K562 (cell line): ENCODE results near the gene FNBP1. TPM values are rescaled to one million over a fixed set of nuclear protein-coding genes. Genes with fewer than 3 reads are reported as not detected.

ENCODE experiments used
- BRD9 ChIP-seq: fragments of 450-650 bp; IDR thresholded peaks from 2 replicates; pipeline ENCODE4 v1.6.1; 2018; ENCODE audit warnings: low read depth; ENCODE audit not compliant: partially characterized antibody
- CBX3 ChIP-seq, 2 experiments: IDR thresholded peaks; 1 replicate in 1 of 2; 2 replicates in 1 of 2; pipeline ENCODE4 v1.6.1; 2012; ENCODE audit warnings: inconsistent platforms in 2 of 2, low read length in 2 of 2, borderline replicate concordance in 1 of 2, control low read depth in 1 of 2
- HDAC1 ChIP-seq, 2 experiments: fragments of 450-650 bp; IDR thresholded peaks; 2 replicates each; pipeline ENCODE4 v1.6.1; 2016 to 2017; ENCODE audit warnings: inconsistent platforms in 1 of 2, mild to moderate bottlenecking in 1 of 2, moderate library complexity in 1 of 2
- MAZ ChIP-seq, 2 experiments: fragments of 450-650 bp in 1 of 2; sonication (generic) in 1 of 2; formaldehyde crosslinking; IDR thresholded peaks in 1 of 2; conservative IDR thresholded peaks in 1 of 2; 2 replicates each; pipeline versions ENCODE4 v1.4.0 to v1.5.0; 2020; ENCODE audit warnings: mild to moderate bottlenecking in 1 of 2, missing genetic modification reagents in 1 of 2
- MYNN ChIP-seq, 2 experiments: sonication (generic); formaldehyde crosslinking in 1 of 2; IDR thresholded peaks; 2 replicates each; pipeline versions ENCODE4 v1.5.0 to v1.6.1; 2016 to 2020; ENCODE audit warnings: antibody characterized with exemption in 1 of 2, missing genetic modification reagents in 1 of 2
- RBFOX2 ChIP-seq: fragments of 200-400 bp; formaldehyde crosslinking; IDR thresholded peaks from 2 replicates; pipeline ENCODE4 v1.6.1; 2017; ENCODE audit warnings: low read depth, mild to moderate bottlenecking, low read length, moderate library complexity
- RFX7 ChIP-seq: fragments of 250-450 bp; sonication (Bioruptor Pico); IDR thresholded peaks from 2 replicates; pipeline ENCODE4 v1.5.1; 2021; ENCODE audit warnings: mild to moderate bottlenecking
- SMAD3 ChIP-seq: fragments of 450-650 bp; formaldehyde crosslinking; conservative IDR thresholded peaks from 2 replicates; pipeline ENCODE4 v1.4.0; 2020; ENCODE audit warnings: mild to moderate bottlenecking
- SMARCA4 ChIP-seq: fragments of 450-650 bp; IDR thresholded peaks from 2 replicates; pipeline ENCODE4 v1.6.1; 2016
- SRF ChIP-seq, 2 experiments: fragments of 250-450, 450-650 bp in 1 of 2; sonication (Bioruptor Pico) in 1 of 2; sonication (generic) in 1 of 2; formaldehyde crosslinking; IDR thresholded peaks; 2 replicates each; pipeline versions ENCODE4 v1.5.0 to v1.5.1; 2020 to 2022; ENCODE audit warnings: mild to moderate bottlenecking in 1 of 2, missing genetic modification reagents in 1 of 2
- TAF1 ChIP-seq: IDR thresholded peaks from 2 replicates; pipeline ENCODE4 v1.6.1; 2011; ENCODE audit warnings: mild to moderate bottlenecking, low read length, moderate library complexity; ENCODE audit not compliant: insufficient read depth, control insufficient read depth, severe bottlenecking; ENCODE audit errors: extremely low read depth
- TCF7L2 ChIP-seq: fragments of 150-350 bp; IDR thresholded peaks from 2 replicates; pipeline ENCODE4 v1.6.1; 2016; ENCODE audit warnings: low read depth, mild to moderate bottlenecking, low read length, moderate library complexity
- ZNF263 ChIP-seq: sonication (generic); formaldehyde crosslinking; IDR thresholded peaks from 2 replicates; pipeline ENCODE4 v1.8.0; 2022; ENCODE audit warnings: mild to moderate bottlenecking, missing genetic modification reagents, borderline replicate concordance
- polyA plus RNA-seq, 8 experiments: library from polyadenylated mRNA; depleted of rRNA in 4 of 8; stranded (reverse) in 5 of 8; unstranded in 3 of 8; fragments of >200 nt; fragmentation: Nextera tagmentation in 2 of 8; fragmentation: Illumina TruSeq in 1 of 8; extraction: Ambion mirVana in 2 of 8; extraction: Trizol in 1 of 8; gene quantifications; 2 replicates each; pipeline versions ENCODE4 v1.2.1 to v1.2.3, GENCODE V29; 2011 to 2014; ENCODE audit warnings: inconsistent platforms in 1 of 8, missing spikeins in 1 of 8
- total RNA-seq, 7 experiments: library from RNA; depleted of rRNA in 6 of 7; stranded (reverse); fragments of >200 nt in 6 of 7; fragmentation: Illumina TruSeq in 2 of 7; extraction: Trizol in 2 of 7; gene quantifications; 2 replicates each; pipeline versions ENCODE4 v1.2.1 to v1.2.3, GENCODE V29; 2011 to 2021; ENCODE audit warnings: low replicate concordance in 1 of 7
- TF ChIP-seq, protein P1 (sequence below), 2 experiments: fragments of 450-650 bp in 1 of 2; sonication (generic) in 1 of 2; formaldehyde crosslinking in 1 of 2; IDR thresholded peaks in 1 of 2; conservative IDR thresholded peaks in 1 of 2; 2 replicates each; pipeline versions ENCODE4 v1.6.1 to v1.8.1; 2016 to 2023; ENCODE audit warnings: mild to moderate bottlenecking in 2 of 2, moderate library complexity in 2 of 2, inconsistent platforms in 1 of 2, missing genetic modification reagents in 1 of 2
- TF ChIP-seq, protein P2 (sequence below): fragments of 450-650 bp; IDR thresholded peaks from 2 replicates; pipeline ENCODE4 v1.6.1; 2016
- TF ChIP-seq, protein P3 (sequence below): fragments of 450-650 bp; IDR thresholded peaks from 2 replicates; pipeline ENCODE4 v1.6.1; 2017; ENCODE audit warnings: mild to moderate bottlenecking, moderate library complexity
- TF ChIP-seq, protein P4 (sequence below): sonication (generic); formaldehyde crosslinking; IDR thresholded peaks from 2 replicates; pipeline ENCODE4 v1.8.0; 2022; ENCODE audit warnings: mild to moderate bottlenecking, missing genetic modification reagents
- TF ChIP-seq, protein P5 (sequence below): sonication (generic); formaldehyde crosslinking; IDR thresholded peaks from 2 replicates; pipeline ENCODE4 v1.4.0; 2020; ENCODE audit warnings: mild to moderate bottlenecking, missing genetic modification reagents
- TF ChIP-seq, protein P6 (sequence below), 2 experiments: fragments of 250-450 bp in 1 of 2; fragments of 450-650 bp in 1 of 2; sonication (Bioruptor Pico) in 1 of 2; IDR thresholded peaks; 2 replicates each; pipeline versions ENCODE4 v1.6.1 to v1.8.0; 2016 to 2021; ENCODE audit warnings: mild to moderate bottlenecking in 2 of 2, moderate library complexity in 2 of 2, missing compliant biosample characterization in 1 of 2, missing genetic modification characterization in 1 of 2

Gene FNBP1
- total and polyA plus RNA-seq, 9 of the 15 experiments (the other 6 are each of a cell fraction or from before 2014, with no cell fraction given): 1.8 to 14.9 (median 7.6) TPM

DNA sequence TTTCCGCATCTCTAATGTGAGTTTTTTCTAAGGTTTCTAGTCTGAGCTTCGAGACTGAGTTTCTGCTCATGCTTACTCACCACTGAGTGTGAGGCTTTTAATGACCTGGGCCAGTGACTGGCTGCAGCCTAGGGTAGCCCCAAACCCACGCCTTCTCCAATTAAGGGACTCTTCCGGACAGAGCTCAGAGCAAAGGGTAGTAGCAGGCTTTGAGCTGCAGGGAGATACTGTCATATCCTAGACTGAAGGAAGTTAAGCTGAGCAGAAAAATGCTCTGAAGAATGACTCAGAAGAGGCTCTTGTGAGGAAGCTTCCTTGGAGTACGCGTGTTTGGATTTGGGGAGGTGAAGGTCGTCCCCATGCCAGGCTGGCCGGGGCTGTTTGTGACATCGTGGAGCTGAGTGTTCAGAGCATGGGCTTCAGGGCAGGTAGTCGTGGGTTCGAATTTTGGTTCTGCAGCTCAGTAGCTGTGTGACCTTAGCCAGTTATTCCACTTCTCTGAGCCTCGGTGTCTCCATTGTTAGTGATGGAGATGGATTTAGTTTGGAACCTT lies 204.2 kb downstream of the FNBP1 start (continued):
- TF ChIP-seq TAF1 (peak; percentile 45), MYNN (IDR thresholded peaks at IDR 0.05) (no peak), MYNN (CRISPR knock-in tag; IDR thresholded peaks at IDR 0.05) (no peak), HDAC1 (IDR thresholded peaks at IDR 0.05) (peak in 1 of 2 experiments; percentile 6; a peak in 1 of 4 replicates), ZNF263 (0 out of 2 replicates have a peak, but pooled peaks have one; percentile 6), RFX7 (CRISPR knock-in tag) (no peak), SMARCA4 (peak; percentile 32; the same call in 1 of the 2 replicates), SMAD3 (peak; percentile 27; the same call in 1 of the 2 replicates), CBX3 (IDR thresholded peaks at IDR 0.05; ENCODE audit: borderline replicate concordance in 1 of 2, low read length in 2 of 2) (peak in 1 of 2 experiments; percentile 72; a peak in 2 of 3 replicates), TCF7L2 (no peak), MAZ (CRISPR knock-in tag; conservative IDR thresholded peaks at IDR 0.05 in 1 of 2, IDR thresholded peaks at IDR 0.05 in 1 of 2) (peak in 1 of 2 experiments; percentile 39; a peak in 1 of 4 replicates), RBFOX2 (no peak), BRD9 (peak; percentile 70), SRF (CRISPR knock-in tag; IDR thresholded peaks at IDR 0.05) (peak; percentile 66 to 94; a peak in 3 of 4 replicates)
- TF ChIP-seq, protein P1, sequence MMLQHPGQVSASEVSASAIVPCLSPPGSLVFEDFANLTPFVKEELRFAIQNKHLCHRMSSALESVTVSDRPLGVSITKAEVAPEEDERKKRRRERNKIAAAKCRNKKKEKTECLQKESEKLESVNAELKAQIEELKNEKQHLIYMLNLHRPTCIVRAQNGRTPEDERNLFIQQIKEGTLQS (IDR thresholded peaks at IDR 0.05): no peak
- TF ChIP-seq, protein P1 (CRISPR knock-in tag; conservative IDR thresholded peaks at IDR 0.05): peak; percentile 82
- TF ChIP-seq, protein P2, sequence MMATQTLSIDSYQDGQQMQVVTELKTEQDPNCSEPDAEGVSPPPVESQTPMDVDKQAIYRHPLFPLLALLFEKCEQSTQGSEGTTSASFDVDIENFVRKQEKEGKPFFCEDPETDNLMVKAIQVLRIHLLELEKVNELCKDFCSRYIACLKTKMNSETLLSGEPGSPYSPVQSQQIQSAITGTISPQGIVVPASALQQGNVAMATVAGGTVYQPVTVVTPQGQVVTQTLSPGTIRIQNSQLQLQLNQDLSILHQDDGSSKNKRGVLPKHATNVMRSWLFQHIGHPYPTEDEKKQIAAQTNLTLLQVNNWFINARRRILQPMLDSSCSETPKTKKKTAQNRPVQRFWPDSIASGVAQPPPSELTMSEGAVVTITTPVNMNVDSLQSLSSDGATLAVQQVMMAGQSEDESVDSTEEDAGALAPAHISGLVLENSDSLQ: peak; percentile 28; the same call in 1 of the 2 replicates
- TF ChIP-seq, protein P3, sequence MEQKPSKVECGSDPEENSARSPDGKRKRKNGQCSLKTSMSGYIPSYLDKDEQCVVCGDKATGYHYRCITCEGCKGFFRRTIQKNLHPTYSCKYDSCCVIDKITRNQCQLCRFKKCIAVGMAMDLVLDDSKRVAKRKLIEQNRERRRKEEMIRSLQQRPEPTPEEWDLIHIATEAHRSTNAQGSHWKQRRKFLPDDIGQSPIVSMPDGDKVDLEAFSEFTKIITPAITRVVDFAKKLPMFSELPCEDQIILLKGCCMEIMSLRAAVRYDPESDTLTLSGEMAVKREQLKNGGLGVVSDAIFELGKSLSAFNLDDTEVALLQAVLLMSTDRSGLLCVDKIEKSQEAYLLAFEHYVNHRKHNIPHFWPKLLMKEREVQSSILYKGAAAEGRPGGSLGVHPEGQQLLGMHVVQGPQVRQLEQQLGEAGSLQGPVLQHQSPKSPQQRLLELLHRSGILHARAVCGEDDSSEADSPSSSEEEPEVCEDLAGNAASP: no peak
- TF ChIP-seq, protein P4, sequence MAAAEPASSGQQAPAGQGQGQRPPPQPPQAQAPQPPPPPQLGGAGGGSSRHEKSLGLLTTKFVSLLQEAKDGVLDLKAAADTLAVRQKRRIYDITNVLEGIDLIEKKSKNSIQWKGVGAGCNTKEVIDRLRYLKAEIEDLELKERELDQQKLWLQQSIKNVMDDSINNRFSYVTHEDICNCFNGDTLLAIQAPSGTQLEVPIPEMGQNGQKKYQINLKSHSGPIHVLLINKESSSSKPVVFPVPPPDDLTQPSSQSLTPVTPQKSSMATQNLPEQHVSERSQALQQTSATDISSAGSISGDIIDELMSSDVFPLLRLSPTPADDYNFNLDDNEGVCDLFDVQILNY (CRISPR knock-in tag): no peak; the same call in 1 of the 2 replicates
- TF ChIP-seq, protein P5, sequence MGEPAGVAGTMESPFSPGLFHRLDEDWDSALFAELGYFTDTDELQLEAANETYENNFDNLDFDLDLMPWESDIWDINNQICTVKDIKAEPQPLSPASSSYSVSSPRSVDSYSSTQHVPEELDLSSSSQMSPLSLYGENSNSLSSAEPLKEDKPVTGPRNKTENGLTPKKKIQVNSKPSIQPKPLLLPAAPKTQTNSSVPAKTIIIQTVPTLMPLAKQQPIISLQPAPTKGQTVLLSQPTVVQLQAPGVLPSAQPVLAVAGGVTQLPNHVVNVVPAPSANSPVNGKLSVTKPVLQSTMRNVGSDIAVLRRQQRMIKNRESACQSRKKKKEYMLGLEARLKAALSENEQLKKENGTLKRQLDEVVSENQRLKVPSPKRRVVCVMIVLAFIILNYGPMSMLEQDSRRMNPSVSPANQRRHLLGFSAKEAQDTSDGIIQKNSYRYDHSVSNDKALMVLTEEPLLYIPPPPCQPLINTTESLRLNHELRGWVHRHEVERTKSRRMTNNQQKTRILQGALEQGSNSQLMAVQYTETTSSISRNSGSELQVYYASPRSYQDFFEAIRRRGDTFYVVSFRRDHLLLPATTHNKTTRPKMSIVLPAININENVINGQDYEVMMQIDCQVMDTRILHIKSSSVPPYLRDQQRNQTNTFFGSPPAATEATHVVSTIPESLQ: peak; percentile 79; the same call in 1 of the 2 replicates
- TF ChIP-seq, protein P6, sequence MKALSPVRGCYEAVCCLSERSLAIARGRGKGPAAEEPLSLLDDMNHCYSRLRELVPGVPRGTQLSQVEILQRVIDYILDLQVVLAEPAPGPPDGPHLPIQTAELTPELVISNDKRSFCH (CRISPR knock-in tag; IDR thresholded peaks at IDR 0.05): no peak
- TF ChIP-seq, protein P6 (tag; IDR thresholded peaks at IDR 0.05): peak; percentile 53; the same call in 1 of the 2 replicates
